ENCODE results near the gene DMBX1.

DMBX1 gene

GRCh38 chr1:46526691-46527291 lies 37.2 kb downstream of the DMBX1 start:
- no peak for DNase-seq

GRCh38 chr1:46527474-46528296 lies 38.0 kb downstream of the DMBX1 start:
- peak; percentile 7 to 52 for DNase-seq

GRCh38 chr1:46528297-46528955 lies 38.8 kb downstream of the DMBX1 start:
- peak in 1 of 2 experiments; percentile 25 for DNase-seq

- DNase-seq, result no peak
These were observed 39.5 kb downstream of the DMBX1 start for GRCh38 chr1:46529031-46529630.

- DNase-seq, result no peak
These were observed 40.7 kb downstream of the DMBX1 start for GRCh38 chr1:46530311-46530710.

GRCh38 chr1:46530791-46531409 lies 41.3 kb downstream of the DMBX1 start:
- no peak for DNase-seq

GRCh38 chr1:46532095-46532494 lies 42.5 kb downstream of the DMBX1 start:
- no peak for DNase-seq

- peak in 1 of 2 experiments; percentile 24 for DNase-seq
These were observed 43.0 kb downstream of the DMBX1 start for GRCh38 chr1:46532498-46533178.

GRCh38 chr1:46533179-46533864 lies 43.7 kb downstream of the DMBX1 start:
- peak in 1 of 2 experiments; percentile 18 for DNase-seq

- peak in 1 of 2 experiments; percentile 3 for DNase-seq
These were observed 45.4 kb downstream of the DMBX1 start for GRCh38 chr1:46535063-46535462.

- DNase-seq, result no peak
These were observed 46.9 kb downstream of the DMBX1 start for GRCh38 chr1:46536527-46536926.

GRCh38 chr1:46537651-46538050 lies 48.0 kb downstream of the DMBX1 start:
- no peak for DNase-seq

GRCh38 chr1:46538147-46538546 lies 48.5 kb downstream of the DMBX1 start:
- DNase-seq, result no peak

Data from SW 1271 (cell line).